Brain microvascular endothelial cell (primary cell): ENCODE data around the gene AHRR.
A peak's percentile ranks its signal among the peaks of the same experiment; 100 is the strongest.

Experiments used
- DNase-seq: peaks from one replicate; pipeline ENCODE4 v3.0.0-alpha.2; 2020
- H3K27ac ChIP-seq: fragments of 250-450 bp; sonication (Bioruptor Pico); 2 replicates; pipeline ENCODE4 v1.5.1; 2020; ENCODE audit warnings: mild to moderate bottlenecking, moderate library complexity
- H3K27me3 ChIP-seq: fragments of 250-450 bp; sonication (Bioruptor Pico); replicated peaks from 2 replicates; pipeline ENCODE4 v1.5.1; 2020; ENCODE audit warnings: mild to moderate bottlenecking
- H3K36me3 ChIP-seq: fragments of 250-450 bp; sonication (Bioruptor Pico); replicated peaks from 2 replicates; pipeline ENCODE4 v1.5.1; 2020; ENCODE audit warnings: mild to moderate bottlenecking
- H3K4me3 ChIP-seq: 2 replicates; pipeline ENCODE4 v1.5.1; 2011; ENCODE audit warnings: low read depth, mild to moderate bottlenecking, control low read depth, low read length, moderate library complexity
- CTCF ChIP-seq: IDR thresholded peaks from 2 replicates; pipeline ENCODE4 v1.5.1; 2011; ENCODE audit warnings: low read depth, mild to moderate bottlenecking, moderate library complexity, low read length, control low read depth, inconsistent platforms; ENCODE audit errors: missing control alignments
- in situ Hi-C: cut with HindIII; loops from 2 replicates; pipeline ENCODE4 v1.10.0; 2017; ENCODE audit warnings: low sequenced_read_pairs, low pct_ligation_motif_present

The AHRR gene

GRCh38 chr5:342501-343460 lies 21.3 kb downstream of the AHRR start:
- DNase-seq: no peak
- Histone ChIP-seq H3K36me3 (no peaks in the 10 kb centered on the region), H3K27ac (no peak overlapping the region), H3K4me3 (no peak overlapping the region), H3K27me3 (no peaks in the 10 kb centered on the region)
- no peak for TF ChIP-seq CTCF
- in situ Hi-C loops: no loop called here

GRCh38 chr5:343461-344401 lies 22.2 kb downstream of the AHRR start:
- peak; percentile 47 for DNase-seq
- H3K4me3 ChIP-seq: peak overlapping the region; percentile 49
- in situ Hi-C loops: no loop called here
- no peaks in the 10 kb centered on the region for H3K27me3 ChIP-seq
- peak overlapping the region; percentile 33 for H3K27ac ChIP-seq
- TF ChIP-seq CTCF: no peak
- H3K36me3 ChIP-seq: no peaks in the 10 kb centered on the region

- H3K27me3 ChIP-seq: no peaks in the 10 kb centered on the region
- peak overlapping the region; percentile 20 for H3K4me3 ChIP-seq
- no peak for TF ChIP-seq CTCF
- no peak for DNase-seq
- H3K36me3 ChIP-seq: no peaks in the 10 kb centered on the region
- no peak overlapping the region for H3K27ac ChIP-seq
- in situ Hi-C loops: no loop called here
Observed at GRCh38 chr5:344668-345067, 23.2 kb downstream of the AHRR start.

- no peak overlapping the region for H3K4me3 ChIP-seq
- no peak for TF ChIP-seq CTCF
- no peaks in the 10 kb centered on the region for H3K27me3 ChIP-seq
- DNase-seq: no peak
- H3K36me3 ChIP-seq: no peaks in the 10 kb centered on the region
- no peak overlapping the region for H3K27ac ChIP-seq
- in situ Hi-C loops: no loop called here
Observed at GRCh38 chr5:345404-346195, 24.1 kb downstream of the AHRR start.

GRCh38 chr5:346229-346935 lies 24.9 kb downstream of the AHRR start:
- in situ Hi-C loops: no loop called here
- H3K27ac ChIP-seq: no peak overlapping the region
- TF ChIP-seq CTCF: no peak
- no peak overlapping the region for H3K4me3 ChIP-seq
- H3K36me3 ChIP-seq: no peaks in the 10 kb centered on the region
- no peak for DNase-seq
- H3K27me3 ChIP-seq: no peaks in the 10 kb centered on the region
